Measurements from ENCODE around the gene SLC8A1. TPM values are rescaled to one million over a fixed set of nuclear protein-coding genes. Genes with fewer than 3 reads are reported as not detected.

SLC8A1 gene
- total and polyA plus RNA-seq, 3 donors from 2014 or later, result 1.4 to 3.6 (median 3.2) TPM

DNA sequence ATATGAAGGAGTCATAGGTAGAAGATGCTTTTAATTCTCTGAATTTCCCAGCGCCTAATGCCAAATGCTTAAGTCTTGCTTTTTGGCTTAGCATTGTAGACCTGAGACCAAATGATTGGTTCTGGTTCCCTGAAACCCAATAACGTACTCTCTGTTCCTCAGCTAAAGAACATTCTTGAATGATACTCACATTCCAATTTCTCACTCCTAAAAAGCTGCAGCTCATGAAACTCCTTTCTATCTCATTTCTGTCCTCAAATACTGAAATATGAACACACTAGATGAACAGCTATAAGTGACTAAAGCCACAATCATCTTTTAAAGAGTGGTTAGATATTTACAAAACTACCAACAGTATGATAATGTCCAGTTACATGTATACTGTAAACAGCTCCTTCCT, 272.1 kb downstream of the SLC8A1 start:
- Histone ChIP-seq H3K27me3 (no peaks in the 10 kb centered on the region), H3K4me3 (no peak overlapping the region), H3K9me3 (no peaks in the 10 kb centered on the region), H3K4me1 (no peaks in the 10 kb centered on the region), H3K27ac (no peak overlapping the region), H3K36me3 (ENCODE audit: low read depth, missing control alignments) (no peaks in the 10 kb centered on the region)
- TF ChIP-seq, protein P1, sequence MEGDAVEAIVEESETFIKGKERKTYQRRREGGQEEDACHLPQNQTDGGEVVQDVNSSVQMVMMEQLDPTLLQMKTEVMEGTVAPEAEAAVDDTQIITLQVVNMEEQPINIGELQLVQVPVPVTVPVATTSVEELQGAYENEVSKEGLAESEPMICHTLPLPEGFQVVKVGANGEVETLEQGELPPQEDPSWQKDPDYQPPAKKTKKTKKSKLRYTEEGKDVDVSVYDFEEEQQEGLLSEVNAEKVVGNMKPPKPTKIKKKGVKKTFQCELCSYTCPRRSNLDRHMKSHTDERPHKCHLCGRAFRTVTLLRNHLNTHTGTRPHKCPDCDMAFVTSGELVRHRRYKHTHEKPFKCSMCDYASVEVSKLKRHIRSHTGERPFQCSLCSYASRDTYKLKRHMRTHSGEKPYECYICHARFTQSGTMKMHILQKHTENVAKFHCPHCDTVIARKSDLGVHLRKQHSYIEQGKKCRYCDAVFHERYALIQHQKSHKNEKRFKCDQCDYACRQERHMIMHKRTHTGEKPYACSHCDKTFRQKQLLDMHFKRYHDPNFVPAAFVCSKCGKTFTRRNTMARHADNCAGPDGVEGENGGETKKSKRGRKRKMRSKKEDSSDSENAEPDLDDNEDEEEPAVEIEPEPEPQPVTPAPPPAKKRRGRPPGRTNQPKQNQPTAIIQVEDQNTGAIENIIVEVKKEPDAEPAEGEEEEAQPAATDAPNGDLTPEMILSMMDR (IDR thresholded peaks at IDR 0.05), result no peak
- no peak for TF ChIP-seq POLR2A (IDR thresholded peaks at IDR 0.05)
- WGBS, 2 donors, result 90 to 91% methylated on average over 2 of the region's 2 CpGs
- no peak for DNase-seq
- intact Hi-C loops (cut with DNase I; ENCODE audit: low total_unique reads), result no loop called here

DNA sequence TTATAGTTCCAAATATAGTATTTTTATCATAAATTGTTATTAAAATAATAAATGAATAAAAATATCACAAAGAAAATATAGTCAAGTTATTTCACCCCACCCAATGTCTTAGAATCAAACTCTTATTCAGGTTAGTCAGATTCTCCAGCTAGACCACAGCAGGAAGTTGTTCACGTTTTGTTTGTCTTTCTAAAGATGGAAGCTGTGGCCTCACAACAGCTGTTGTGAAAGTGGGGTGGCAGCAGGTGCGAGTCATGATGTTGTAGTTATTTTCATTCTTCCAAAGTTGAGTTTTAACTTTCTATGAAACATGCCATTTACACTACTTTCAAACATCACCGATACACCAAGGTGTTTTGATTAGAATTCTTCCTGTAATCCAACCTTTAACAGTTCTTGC, 272.9 kb downstream of the SLC8A1 start:
- Histone ChIP-seq H3K27me3 (no peaks in the 10 kb centered on the region), H3K9me3 (no peaks in the 10 kb centered on the region), H3K27ac (no peak overlapping the region), H3K4me3 (no peak overlapping the region), H3K36me3 (ENCODE audit: low read depth, missing control alignments) (no peaks in the 10 kb centered on the region), H3K4me1 (no peaks in the 10 kb centered on the region)
- WGBS, 2 donors, result 90 to 91% methylated on average over 3 of the region's 3 CpGs
- no peak for TF ChIP-seq POLR2A (IDR thresholded peaks at IDR 0.05)
- TF ChIP-seq, protein P1 (IDR thresholded peaks at IDR 0.05), result no peak
- intact Hi-C loops (cut with DNase I; ENCODE audit: low total_unique reads), result no loop called here
- no peak for DNase-seq

DNA sequence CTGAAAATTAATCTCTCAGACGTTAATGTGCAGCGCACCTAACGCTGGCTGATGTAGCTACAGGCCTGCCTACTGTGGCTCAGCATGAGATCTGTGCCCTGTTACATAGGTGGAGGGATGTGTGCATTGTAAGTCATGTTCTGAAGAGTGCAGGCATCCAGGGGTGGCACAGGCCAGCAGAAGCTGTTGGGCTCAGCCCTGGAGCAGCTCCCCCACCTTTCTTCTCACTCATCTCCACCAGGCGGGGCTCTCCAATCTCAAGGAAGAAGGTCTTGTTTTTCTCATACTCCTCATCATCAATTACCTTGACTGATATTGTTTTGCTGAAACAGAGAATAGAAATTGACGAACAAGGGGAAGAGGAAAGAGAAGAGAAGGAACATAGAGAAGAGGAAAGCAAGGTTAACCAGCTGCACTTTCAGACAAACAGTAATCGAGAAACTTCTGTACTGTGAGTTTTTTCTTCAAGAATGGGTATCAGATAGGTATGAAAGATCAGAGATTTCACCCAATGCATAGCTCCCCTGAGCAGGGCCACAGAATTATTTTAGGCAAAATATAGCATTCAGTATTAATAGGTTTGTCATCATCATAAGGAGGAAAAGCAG, 273.6 kb downstream of the SLC8A1 start:
- H3K9me3 ChIP-seq, result no peaks in the 10 kb centered on the region
- WGBS, 2 donors, result 93 to 94% methylated on average over 6 of the region's 6 CpGs
- H3K27me3 ChIP-seq, result no peaks in the 10 kb centered on the region
- no peak overlapping the region for H3K4me3 ChIP-seq
- TF ChIP-seq, protein P1 (IDR thresholded peaks at IDR 0.05), result no peak
- TF ChIP-seq POLR2A (IDR thresholded peaks at IDR 0.05), result no peak
- no peak for DNase-seq
- no peaks in the 10 kb centered on the region for H3K4me1 ChIP-seq
- H3K36me3 ChIP-seq (ENCODE audit: low read depth, missing control alignments), result no peaks in the 10 kb centered on the region
- intact Hi-C loops (cut with DNase I; ENCODE audit: low total_unique reads), result no loop called here
- no peak overlapping the region for H3K27ac ChIP-seq

DNA sequence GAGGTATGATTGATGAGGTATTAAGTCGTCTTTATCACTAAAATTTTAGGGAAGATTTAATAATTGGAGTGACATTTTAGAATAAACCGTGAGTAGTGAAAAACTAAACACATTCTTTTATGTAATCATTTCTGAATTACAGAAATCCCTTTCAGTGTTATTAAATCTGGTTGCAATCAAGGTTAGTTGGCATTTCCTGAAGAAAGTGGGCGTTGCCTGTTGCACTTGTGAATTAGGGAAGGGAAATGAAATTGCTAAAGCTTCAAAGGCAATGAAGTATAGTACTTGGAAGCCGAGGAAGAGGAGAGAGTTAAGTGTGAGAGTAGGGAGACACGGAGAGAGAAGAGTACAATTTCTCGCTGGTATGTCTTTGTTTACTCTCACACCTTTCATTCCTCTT, 274.5 kb downstream of the SLC8A1 start:
- H3K9me3 ChIP-seq, result no peaks in the 10 kb centered on the region
- no peak overlapping the region for H3K27ac ChIP-seq
- H3K4me1 ChIP-seq, result no peaks in the 10 kb centered on the region
- intact Hi-C loops (cut with DNase I; ENCODE audit: low total_unique reads), result no loop called here
- H3K27me3 ChIP-seq, result no peaks in the 10 kb centered on the region
- DNase-seq, result no peak
- TF ChIP-seq, protein P1 (IDR thresholded peaks at IDR 0.05), result no peak
- TF ChIP-seq POLR2A (IDR thresholded peaks at IDR 0.05), result no peak
- no peaks in the 10 kb centered on the region for H3K36me3 ChIP-seq (ENCODE audit: low read depth, missing control alignments)
- H3K4me3 ChIP-seq, result no peak overlapping the region
- 77 to 79% methylated on average over 6 of the region's 6 CpGs for WGBS, 2 donors

DNA sequence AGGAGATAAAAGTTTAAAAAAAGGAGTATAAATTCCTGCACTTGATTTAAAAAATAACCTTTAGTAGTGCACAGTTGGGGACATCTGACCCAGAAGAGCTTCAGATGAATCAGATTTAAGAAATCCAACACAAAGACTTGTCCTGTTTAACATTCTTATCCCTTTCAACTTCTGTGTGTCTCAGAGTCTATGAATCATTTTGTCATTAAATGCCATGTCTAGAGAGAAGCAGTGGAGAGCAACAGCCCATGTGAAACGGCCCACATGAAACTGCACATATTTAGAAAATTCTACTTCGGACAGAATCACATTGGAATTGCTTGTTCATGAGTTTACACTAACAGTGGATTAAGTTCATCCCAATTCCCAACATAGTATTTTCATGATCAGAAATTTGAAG, 278.6 kb downstream of the SLC8A1 start:
- WGBS, 2 donors, result 76 to 84% methylated on average over 2 of the region's 2 CpGs
- TF ChIP-seq, protein P1 (IDR thresholded peaks at IDR 0.05), result no peak
- no peak for TF ChIP-seq POLR2A (IDR thresholded peaks at IDR 0.05)
- no peaks in the 10 kb centered on the region for H3K36me3 ChIP-seq (ENCODE audit: low read depth, missing control alignments)
- H3K27ac ChIP-seq, result no peak overlapping the region
- H3K4me3 ChIP-seq, result no peak overlapping the region
- no peaks in the 10 kb centered on the region for H3K4me1 ChIP-seq
- no peaks in the 10 kb centered on the region for H3K27me3 ChIP-seq
- intact Hi-C loops (cut with DNase I; ENCODE audit: low total_unique reads), result no loop called here
- DNase-seq, result no peak
- H3K9me3 ChIP-seq, result no peaks in the 10 kb centered on the region

All from testis (tissue), 3 donors.